ENCODE results near the gene CCNY.

GRCh38 chr10:35451151-35452016 is 115.1 kb downstream of the CCNY start:
- TF ChIP-seq CTCF (IDR thresholded peaks at IDR 0.05) (no peak), POLR2A (IDR thresholded peaks at IDR 0.05) (no peak)
